Activated CD4-positive, alpha-beta T cell treated with anti-CD3 and anti-CD28 coated beads, Interleukin-2, amount 10 ng/mL, durations not matched to agents 7 days and 5 days (primary cell): ENCODE data around the gene TYSND1. TPM values are rescaled to one million over a fixed set of nuclear protein-coding genes. Genes with fewer than 3 reads are reported as not detected.
"Not testable (repeated sequence)": the region's sequence is repeated elsewhere in the genome, so short reads cannot be mapped to it uniquely, and the experiment has no call there.

Experiments used
- CTCF ChIA-PET: fragments of 350-600 bp; sonication (Branson Sonifier 250); formaldehyde crosslinking; loops from one replicate; lab custom pipeline; 2021; ENCODE audit warnings: antibody characterized with exemption; lab: Charles Lee
- POLR2A ChIA-PET: fragments of 350-600 bp; sonication (Branson Sonifier 250); formaldehyde crosslinking; loops from one replicate; lab custom pipeline; 2021; ENCODE audit warnings: antibody characterized with exemption; lab: Charles Lee
- DNase-seq: peaks from one replicate; pipeline ENCODE4 v3.0.0-alpha.2; 2020
- H3K27ac Mint-ChIP-seq: one replicate; pipeline ENCODE4 v1.8.0; 2021; ENCODE audit warnings: mild to moderate bottlenecking, moderate library complexity, mixed read lengths
- H3K27me3 Mint-ChIP-seq: one replicate; pipeline ENCODE4 v1.8.0; 2021; ENCODE audit warnings: mixed read lengths
- H3K36me3 Mint-ChIP-seq: one replicate; pipeline ENCODE4 v1.8.0; 2021; ENCODE audit warnings: low read depth, mixed read lengths
- H3K4me1 Mint-ChIP-seq: one replicate; pipeline ENCODE4 v1.8.0; 2021; ENCODE audit warnings: mixed read lengths
- H3K4me3 Mint-ChIP-seq: one replicate; pipeline ENCODE4 v1.8.0; 2021; ENCODE audit warnings: mild to moderate bottlenecking, moderate library complexity, mixed read lengths
- H3K9me3 Mint-ChIP-seq: one replicate; pipeline ENCODE4 v1.8.0; 2021; ENCODE audit warnings: mixed read lengths
- total RNA-seq, 2 experiments: library from RNA; stranded (reverse); gene quantifications; one replicate each; pipeline ENCODE4 v1.2.3, GENCODE V29; 2021

The TYSND1 gene
- total RNA-seq, 2 experiments from 2014 or later: 11.6 to 14.3 TPM

GRCh38 chr10:70162151-70162891, 15.8 kb upstream of the TYSND1 start:
- peak overlapping the region; percentile 88 for H3K27ac Mint-ChIP-seq
- peaks cover 58% of the 10 kb centered on the region for H3K36me3 Mint-ChIP-seq
- H3K4me1 Mint-ChIP-seq: peaks cover 64% of the 10 kb centered on the region
- CTCF ChIA-PET: interaction anchor here (0.5 to 3.5 kb wide), 3 partner anchors 16 to 589 kb away, joined by 3 to 20 read pairs (median 4); partner anchors contain the start of genes NEUROG3 and TYSND1
- H3K4me3 Mint-ChIP-seq: peak overlapping the region; percentile 51
- POLR2A ChIA-PET: no interaction called here
- H3K27me3 Mint-ChIP-seq: no peaks in the 10 kb centered on the region
- no peak for DNase-seq
- H3K9me3 Mint-ChIP-seq: no peaks in the 10 kb centered on the region

GRCh38 chr10:70160798-70161197, 14.3 kb upstream of the TYSND1 start:
- Mint-ChIP-seq H3K27me3 (no peaks in the 10 kb centered on the region), H3K4me1 (peaks cover 54% of the 10 kb centered on the region), H3K27ac (peak overlapping the region; percentile 87), H3K36me3 (peaks cover 62% of the 10 kb centered on the region), H3K9me3 (no peaks in the 10 kb centered on the region), H3K4me3 (no peak overlapping the region)
- DNase-seq: no peak
- POLR2A ChIA-PET: no interaction called here
- CTCF ChIA-PET: interaction anchor here (1.2 to 3.5 kb wide), 2 partner anchors 11 to 15 kb away, joined by 5 to 20 read pairs; partner anchors contain the start of gene TYSND1

GRCh38 chr10:70159366-70159765, 12.9 kb upstream of the TYSND1 start:
- peaks cover 68% of the 10 kb centered on the region for H3K36me3 Mint-ChIP-seq
- H3K4me3 Mint-ChIP-seq, H3K9me3 Mint-ChIP-seq, H3K27me3 Mint-ChIP-seq, H3K27ac Mint-ChIP-seq, DNase-seq, POLR2A ChIA-PET: not testable (repeated sequence)
- H3K4me1 Mint-ChIP-seq: peaks cover 45% of the 10 kb centered on the region
- CTCF ChIA-PET: interaction anchor here (5.5 kb wide), 1 partner anchor 13 kb away, joined by 45 read pairs; the partner anchor contains the start of gene TYSND1

GRCh38 chr10:70158113-70158512, 11.6 kb upstream of the TYSND1 start:
- peaks cover 64% of the 10 kb centered on the region for H3K36me3 Mint-ChIP-seq
- H3K27me3 Mint-ChIP-seq: no peaks in the 10 kb centered on the region
- peaks cover 34% of the 10 kb centered on the region for H3K4me1 Mint-ChIP-seq
- CTCF ChIA-PET: interaction anchor here (5.5 kb wide), 1 partner anchor 12 kb away, joined by 45 read pairs; the partner anchor contains the start of gene TYSND1
- H3K27ac Mint-ChIP-seq: no peak overlapping the region
- DNase-seq: no peak
- POLR2A ChIA-PET: no interaction called here
- no peaks in the 10 kb centered on the region for H3K9me3 Mint-ChIP-seq
- H3K4me3 Mint-ChIP-seq: no peak overlapping the region

GRCh38 chr10:70155255-70155838, 8.8 kb upstream of the TYSND1 start:
- H3K27ac Mint-ChIP-seq: no peak overlapping the region
- no peak overlapping the region for H3K4me3 Mint-ChIP-seq
- no peaks in the 10 kb centered on the region for H3K27me3 Mint-ChIP-seq
- ChIA-PET POLR2A (no interaction called here), CTCF (interaction anchor here (0.6 to 5.5 kb wide), 4 partner anchors 9 to 24 kb away, joined by 3 to 45 read pairs (median 4); partner anchors contain the start of gene TYSND1)
- no peak for DNase-seq
- H3K9me3 Mint-ChIP-seq: no peaks in the 10 kb centered on the region
- H3K36me3 Mint-ChIP-seq: peaks cover 72% of the 10 kb centered on the region
- H3K4me1 Mint-ChIP-seq: peaks cover 13% of the 10 kb centered on the region

- peaks cover 32% of the 10 kb centered on the region for H3K36me3 Mint-ChIP-seq
- no peak overlapping the region for H3K27ac Mint-ChIP-seq
- no peak overlapping the region for H3K4me3 Mint-ChIP-seq
- no peaks in the 10 kb centered on the region for H3K9me3 Mint-ChIP-seq
- H3K4me1 Mint-ChIP-seq: peaks cover 31% of the 10 kb centered on the region
- no peak for DNase-seq
- H3K27me3 Mint-ChIP-seq: no peaks in the 10 kb centered on the region
- ChIA-PET CTCF (interaction anchor here (4.3 to 7.2 kb wide), 3 partner anchors 9 to 33 kb away, joined by 21 to 62 read pairs (median 45); partner anchors contain the start of gene AIFM2), POLR2A (no interaction called here)
These were observed 2.0 kb upstream of the TYSND1 start for GRCh38 chr10:70148516-70148915.

- CTCF ChIA-PET: interaction anchor here (0.7 to 7.2 kb wide), 17 partner anchors 10 to 471 kb away, joined by 3 to 62 read pairs (median 10); partner anchors contain the start of genes AIFM2 and SAR1A
- Mint-ChIP-seq H3K9me3 (no peaks in the 10 kb centered on the region), H3K4me1 (peaks cover 34% of the 10 kb centered on the region), H3K36me3 (peaks cover 21% of the 10 kb centered on the region), H3K4me3 (peak overlapping the region; percentile 85), H3K27me3 (no peaks in the 10 kb centered on the region), H3K27ac (peak overlapping the region; percentile 94)
- no peak for DNase-seq
- POLR2A ChIA-PET: no interaction called here
These were observed 742 bp upstream of the TYSND1 start for GRCh38 chr10:70147259-70147625.

- H3K9me3 Mint-ChIP-seq: no peaks in the 10 kb centered on the region
- DNase-seq: peak; percentile 81
- ChIA-PET CTCF (interaction anchor here (0.7 to 7.2 kb wide), 34 partner anchors 10 to 473 kb away, joined by 3 to 62 read pairs (median 5); partner anchors contain the start of genes AIFM2, EIF4EBP2 and SAR1A), POLR2A (interaction anchor here (0.7 to 1.8 kb wide), 5 partner anchors 23 to 87 kb away, joined by 3 to 19 read pairs (median 5); partner anchors contain the start of genes PPA1 and SAR1A)
- H3K4me1 Mint-ChIP-seq: peaks cover 34% of the 10 kb centered on the region
- peak overlapping the region; percentile 95 for H3K27ac Mint-ChIP-seq
- H3K4me3 Mint-ChIP-seq: peak overlapping the region; percentile 85
- H3K36me3 Mint-ChIP-seq: peaks cover 11% of the 10 kb centered on the region
- H3K27me3 Mint-ChIP-seq: no peaks in the 10 kb centered on the region
These were observed 623 bp downstream of the TYSND1 start for GRCh38 chr10:70145666-70146488.

GRCh38 chr10:70145166-70145665, 1.3 kb downstream of the TYSND1 start:
- Mint-ChIP-seq H3K4me3 (peak overlapping the region; percentile 85), H3K27ac (peak overlapping the region; percentile 84), H3K9me3 (no peaks in the 10 kb centered on the region), H3K4me1 (peaks cover 34% of the 10 kb centered on the region), H3K27me3 (no peaks in the 10 kb centered on the region), H3K36me3 (peaks cover 8% of the 10 kb centered on the region)
- DNase-seq: no peak
- CTCF ChIA-PET: interaction anchor here (1.1 to 7.2 kb wide), 11 partner anchors 10 to 205 kb away, joined by 3 to 62 read pairs (median 16); partner anchors contain the start of genes AIFM2 and SAR1A
- POLR2A ChIA-PET: interaction anchor here (1.8 kb wide), 1 partner anchor 25 kb away, joined by 19 read pairs; the partner anchor contains the start of gene SAR1A

- Mint-ChIP-seq H3K36me3 (peaks cover 5% of the 10 kb centered on the region), H3K27me3 (no peaks in the 10 kb centered on the region), H3K4me3 (peak overlapping the region; percentile 85), H3K4me1 (peaks cover 30% of the 10 kb centered on the region), H3K9me3 (no peaks in the 10 kb centered on the region), H3K27ac (peak overlapping the region; percentile 84)
- ChIA-PET CTCF (interaction anchor here (1.0 to 7.2 kb wide), 9 partner anchors 9 to 220 kb away, joined by 3 to 62 read pairs (median 20); partner anchors contain the start of genes AIFM2 and SAR1A), POLR2A (no interaction called here)
- DNase-seq: no peak
These were observed 2.0 kb downstream of the TYSND1 start for GRCh38 chr10:70144372-70145110.

- POLR2A ChIA-PET: no interaction called here
- no peak for DNase-seq
- H3K27ac Mint-ChIP-seq: no peak overlapping the region
- H3K4me1 Mint-ChIP-seq: peaks cover 23% of the 10 kb centered on the region
- H3K36me3 Mint-ChIP-seq: no peaks in the 10 kb centered on the region
- no peaks in the 10 kb centered on the region for H3K27me3 Mint-ChIP-seq
- H3K4me3 Mint-ChIP-seq: no peak overlapping the region
- H3K9me3 Mint-ChIP-seq: no peaks in the 10 kb centered on the region
- CTCF ChIA-PET: interaction anchor here (1.9 kb wide), 1 partner anchor 23 kb away, joined by 4 read pairs; no protein-coding TSS in a partner anchor
These were observed 3.9 kb downstream of the TYSND1 start for GRCh38 chr10:70142555-70142954.
